H1 (cell line): ENCODE results near the gene B4GALT5. TPM values are rescaled to one million over a fixed set of nuclear protein-coding genes. Genes with fewer than 3 reads are reported as not detected.
"Not testable (repeated sequence)": the region's sequence is repeated elsewhere in the genome, so short reads cannot be mapped to it uniquely, and the experiment has no call there.

Source experiments
- CTCF ChIA-PET: fragments of 300-600 bp; sonication (Branson Sonifier 250); formaldehyde crosslinking; loops from one replicate; lab custom pipeline; 2021; ENCODE audit not compliant: partially characterized antibody; lab: Charles Lee
- POLR2A ChIA-PET: fragments of 300-600 bp; sonication (Branson Sonifier 250); formaldehyde crosslinking; loops from one replicate; lab custom pipeline; 2021; ENCODE audit warnings: inconsistent platforms; ENCODE audit not compliant: partially characterized antibody; lab: Charles Lee
- DNase-seq, 2 experiments: peaks; one replicate each; pipeline versions ENCODE4 v3.0.0 to v3.0.0-alpha.2; 2010 to 2022; ENCODE audit warnings: low spot score in 2 of 2, low read depth in 1 of 2, mixed read lengths in 1 of 2
- FAIRE-seq: peaks from 2 replicates; lab custom pipeline; 2011; peaks lifted over from hg19 to GRCh38; lab: Jason Lieb, UNC
- H2AFZ ChIP-seq: 2 replicates; pipeline ENCODE4 v1.8.1; 2012; ENCODE audit warnings: low read length, inconsistent platforms
- H2AK5ac ChIP-seq: 2 replicates; pipeline ENCODE4 v1.6.1; 2013; ENCODE audit warnings: low read depth, low read length
- H2BK120ac ChIP-seq: replicated peaks from 2 replicates; pipeline ENCODE3; 2013; ENCODE audit warnings: low read depth, low read length, inconsistent platforms
- H2BK12ac ChIP-seq: 2 replicates; pipeline ENCODE4 v1.6.1; 2013; ENCODE audit warnings: low read depth, low read length
- H2BK15ac ChIP-seq: 2 replicates; pipeline ENCODE4 v1.6.1; 2013; ENCODE audit warnings: low read length
- H2BK20ac ChIP-seq: 2 replicates; pipeline ENCODE4 v1.6.1; 2013; ENCODE audit warnings: low read length
- H2BK5ac ChIP-seq: 2 replicates; pipeline ENCODE4 v1.6.1; 2013; ENCODE audit warnings: low read depth, low read length
- H3K14ac ChIP-seq: 2 replicates; pipeline ENCODE4 v1.6.1; 2013; ENCODE audit warnings: inconsistent platforms; ENCODE audit not compliant: insufficient read length
- H3K18ac ChIP-seq: 2 replicates; pipeline ENCODE4 v1.6.1; 2013; ENCODE audit warnings: low read length; ENCODE audit errors: extremely low read depth
- H3K23ac ChIP-seq: 2 replicates; pipeline ENCODE4 v1.6.1; 2013; ENCODE audit warnings: inconsistent platforms; ENCODE audit not compliant: insufficient read length
- H3K23me2 ChIP-seq: 2 replicates; pipeline ENCODE4 v1.6.1; 2013; ENCODE audit warnings: low read depth, low read length
- H3K27ac ChIP-seq: 2 replicates; pipeline ENCODE4 v1.6.1; 2011; ENCODE audit warnings: low read depth, low read length, inconsistent platforms
- H3K27me3 ChIP-seq, 4 experiments: replicated peaks in 1 of 4; 1 replicate in 1 of 4; 2 replicates in 3 of 4; pipeline versions ENCODE4 v1.6.1 to v1.8.1; 2011 to 2013; ENCODE audit warnings: low read length in 3 of 4, mild to moderate bottlenecking in 3 of 4, inconsistent platforms in 2 of 4, mixed read lengths in 2 of 4, moderate library complexity in 1 of 4; ENCODE audit not compliant: control insufficient read depth in 3 of 4, insufficient read depth in 3 of 4; ENCODE audit errors: extremely low read depth in 1 of 4
- H3K36me3 ChIP-seq, 4 experiments: 2 replicates each; pipeline versions ENCODE4 v1.6.1 to v1.8.1; 2011 to 2013; ENCODE audit warnings: mild to moderate bottlenecking in 4 of 4, low read length in 3 of 4, moderate library complexity in 2 of 4, control low read depth in 1 of 4, inconsistent platforms in 1 of 4; ENCODE audit not compliant: insufficient read depth in 4 of 4, control insufficient read depth in 2 of 4
- H3K4ac ChIP-seq: replicated peaks from 2 replicates; pipeline ENCODE3; 2013; ENCODE audit warnings: low read length, low read depth, mixed read lengths, inconsistent platforms; ENCODE audit not compliant: insufficient read length
- H3K4me1 ChIP-seq, 4 experiments: replicated peaks in 1 of 4; 1 replicate in 1 of 4; 2 replicates in 3 of 4; pipeline versions ENCODE4 v1.6.1 to v1.8.1; 2011 to 2013; ENCODE audit warnings: low read length in 3 of 4, inconsistent platforms in 2 of 4, mixed read lengths in 1 of 4; ENCODE audit not compliant: insufficient read depth in 4 of 4, control insufficient read depth in 3 of 4
- H3K4me2 ChIP-seq, 2 experiments: 2 replicates each; pipeline versions ENCODE4 v1.6.1 to v1.8.1; 2011 to 2013; ENCODE audit warnings: low read depth in 2 of 2, low read length in 2 of 2, control low read depth in 1 of 2, inconsistent platforms in 1 of 2, mild to moderate bottlenecking in 1 of 2; ENCODE audit not compliant: insufficient read depth in 1 of 2
- H3K4me3 ChIP-seq, 4 experiments: fragments of 200-600, 300-600 bp in 1 of 4; sonication (generic), shearing (Covaris generic), sonication (Bioruptor Twin) in 1 of 4; 2 replicates each; pipeline versions ENCODE4 v1.5.1 to v1.8.1; 2011 to 2016; ENCODE audit warnings: low read length in 4 of 4, low read depth in 3 of 4, control low read depth in 2 of 4, inconsistent platforms in 2 of 4, mild to moderate bottlenecking in 2 of 4, mixed read lengths in 1 of 4, moderate library complexity in 1 of 4; ENCODE audit not compliant: insufficient read depth in 2 of 4; ENCODE audit errors: extremely low read depth in 1 of 4
- H3K56ac ChIP-seq: replicated peaks from 2 replicates; pipeline ENCODE3; 2013; ENCODE audit warnings: low read depth, mild to moderate bottlenecking, mixed read lengths, low read length, inconsistent platforms; ENCODE audit not compliant: insufficient read length
- H3K79me1 ChIP-seq: 2 replicates; pipeline ENCODE4 v1.6.1; 2013; ENCODE audit warnings: low read depth, low read length, control low read depth
- H3K79me2 ChIP-seq, 2 experiments: 2 replicates each; pipeline versions ENCODE4 v1.6.1 to v1.8.1; 2012 to 2013; ENCODE audit warnings: low read length in 2 of 2, mild to moderate bottlenecking in 2 of 2, inconsistent platforms in 1 of 2; ENCODE audit not compliant: insufficient read depth in 2 of 2, control insufficient read depth in 1 of 2
- H3K9ac ChIP-seq, 4 experiments: replicated peaks in 1 of 4; 1 replicate in 1 of 4; 2 replicates in 3 of 4; pipeline versions ENCODE4 v1.6.1 to v1.8.1; 2011 to 2013; ENCODE audit warnings: low read depth in 3 of 4, low read length in 3 of 4, control low read depth in 2 of 4, mild to moderate bottlenecking in 2 of 4, moderate library complexity in 2 of 4, inconsistent platforms in 1 of 4; ENCODE audit errors: extremely low read depth in 1 of 4
- H3K9me3 ChIP-seq, 2 experiments: 2 replicates each; pipeline versions ENCODE4 v1.6.1 to v1.8.1; 2012 to 2013; ENCODE audit warnings: mild to moderate bottlenecking in 2 of 2, moderate library complexity in 2 of 2, control low read depth in 1 of 2, inconsistent platforms in 1 of 2, low read depth in 1 of 2, low read length in 1 of 2, mixed read lengths in 1 of 2; ENCODE audit not compliant: insufficient read depth in 2 of 2
- H4K20me1 ChIP-seq, 2 experiments: replicated peaks in 1 of 2; 2 replicates each; pipeline versions ENCODE3 to v1.8.1; 2011 to 2013; ENCODE audit warnings: inconsistent platforms in 2 of 2, low read length in 2 of 2, mild to moderate bottlenecking in 1 of 2; ENCODE audit not compliant: insufficient read depth in 2 of 2, control insufficient read depth in 1 of 2
- H4K5ac ChIP-seq: 2 replicates; pipeline ENCODE4 v1.6.1; 2013; ENCODE audit warnings: low read length, low read depth, mixed read lengths, inconsistent platforms; ENCODE audit not compliant: insufficient read length
- H4K8ac ChIP-seq: 2 replicates; pipeline ENCODE4 v1.8.0; 2013; ENCODE audit warnings: mild to moderate bottlenecking, moderate library complexity, low read length, inconsistent platforms; ENCODE audit not compliant: insufficient read depth; ENCODE audit errors: extremely low read depth
- H4K91ac ChIP-seq: replicated peaks from 2 replicates; pipeline ENCODE3; 2013; ENCODE audit warnings: low read length, mixed read lengths, inconsistent platforms; ENCODE audit not compliant: insufficient read length
- WGBS, 2 experiments: shearing (Covaris generic) in 1 of 2; methylation state at CpG; one replicate each; pipeline versions ENCODE4 v1.1.6 to v1.1.7; 2013 to 2015; ENCODE audit warnings: low lambda C conversion rate in 2 of 2, mixed read lengths in 2 of 2, inconsistent platforms in 1 of 2, low coverage in 1 of 2, missing lambda C conversion rate in 1 of 2; ENCODE audit not compliant: insufficient replicate concordance in 2 of 2, insufficient coverage in 1 of 2, insufficient read length in 1 of 2; ENCODE audit errors: extremely low coverage in 1 of 2, missing lambda C conversion rate in 1 of 2; 5-methylcytosine and 5-hydroxymethylcytosine counted together
- polyA plus RNA-seq, 7 experiments: library from polyadenylated mRNA; depleted of rRNA in 3 of 7; stranded (reverse) in 5 of 7; unstranded in 2 of 7; fragments of >200 nt in 5 of 7; fragments of 200-250 nt in 2 of 7; gene quantifications; 1 replicate in 5 of 7; 2 replicates in 1 of 7; 4 replicates in 1 of 7; pipeline versions ENCODE4 v1.2.1 to v1.2.3, GENCODE V29; 2011 to 2013; ENCODE audit warnings: missing spikeins in 2 of 7, mixed read lengths in 2 of 7
- total RNA-seq: library from RNA; stranded (reverse); fragmentation: NEBNext Ultra II Directional; extraction: Animal tissue kit (Norgen Biotek cat#: 25700); gene quantifications from 2 replicates; pipeline ENCODE4 v1.2.1, GENCODE V29; 2021

The B4GALT5 gene
- total and polyA plus RNA-seq, 2 of the 8 experiments (the other 6 are each of a cell fraction or from before 2014, with no cell fraction given) = 46.5 to 75.4 TPM

DNA sequence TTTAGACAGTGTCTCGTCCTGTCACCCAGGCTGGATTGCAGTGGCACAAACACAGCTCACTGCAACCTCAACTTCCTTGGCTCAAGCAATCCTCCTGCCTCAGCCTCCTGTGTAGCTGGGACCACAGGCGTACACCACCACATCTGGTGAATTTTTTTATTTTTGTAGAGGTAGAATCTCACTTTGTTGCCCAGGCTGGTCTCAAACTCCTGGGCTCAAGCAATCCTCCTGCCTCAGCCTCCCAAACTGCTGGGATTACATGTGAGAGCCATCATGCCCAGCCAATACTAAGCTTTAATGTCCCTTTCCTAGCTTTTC is 44.8 kb downstream of the B4GALT5 start:
- DNase-seq, H3K79me1 ChIP-seq, H3K23ac ChIP-seq, H2AK5ac ChIP-seq, FAIRE-seq, H3K4me2 ChIP-seq, H2BK20ac ChIP-seq, H2BK120ac ChIP-seq, H2BK5ac ChIP-seq, H3K18ac ChIP-seq, H3K56ac ChIP-seq, H2AFZ ChIP-seq, H3K4me3 ChIP-seq, H2BK15ac ChIP-seq, H4K5ac ChIP-seq, H3K9me3 ChIP-seq, H3K9ac ChIP-seq, H3K36me3 ChIP-seq, H3K23me2 ChIP-seq, H3K4me1 ChIP-seq, H3K27me3 ChIP-seq, H3K27ac ChIP-seq, H3K4ac ChIP-seq, H3K14ac ChIP-seq, H2BK12ac ChIP-seq, H4K91ac ChIP-seq: not testable (repeated sequence)
- Histone ChIP-seq H4K8ac (peak overlapping the region; percentile 31; the same call in 1 of the 2 replicates), H4K20me1 (peaks cover 19 to 27% of the 10 kb centered on the region in 2 experiments), H3K79me2 (peaks cover 15 to 98% of the 10 kb centered on the region in 2 experiments)
- CTCF ChIA-PET = interaction anchor here (0.6 to 2.2 kb wide), 4 partner anchors 138 to 219 kb away, joined by 3 to 8 read pairs (median 3); no protein-coding TSS in a partner anchor
- POLR2A ChIA-PET = interaction anchor here (0.6 to 1.8 kb wide), 5 partner anchors 10 to 87 kb away, joined by 3 to 5 read pairs (median 4); no protein-coding TSS in a partner anchor
- 89% methylated on average over 2 of the region's 2 CpGs; no CpG with 5 or more reads in 1 of the 2 experiments for WGBS, 2 experiments
